Kidney epithelial cell (primary cell): ENCODE data around the gene STK4. TPM values are rescaled to one million over a fixed set of nuclear protein-coding genes. Genes with fewer than 3 reads are reported as not detected.
A peak's percentile ranks its signal among the peaks of the same experiment; 100 is the strongest.

Source experiments
- DNase-seq: peaks from one replicate; pipeline ENCODE4 v3.0.0-alpha.2; 2010; ENCODE audit warnings: low read depth
- H3K27me3 ChIP-seq: 2 replicates; pipeline ENCODE4 v1.6.0; 2011; ENCODE audit warnings: low read length; ENCODE audit not compliant: control insufficient read depth, insufficient read depth
- H3K36me3 ChIP-seq: 2 replicates; pipeline ENCODE4 v1.5.1; 2011; ENCODE audit warnings: low read length; ENCODE audit not compliant: control insufficient read depth, insufficient read depth
- H3K4me3 ChIP-seq: 2 replicates; pipeline ENCODE4 v1.5.1; 2011; ENCODE audit warnings: low read depth, mild to moderate bottlenecking, control low read depth, low read length
- CTCF ChIP-seq: IDR thresholded peaks from 2 replicates; pipeline ENCODE4 v1.5.1; 2011; ENCODE audit warnings: mild to moderate bottlenecking, moderate library complexity, low read length, control low read depth, inconsistent platforms; ENCODE audit not compliant: insufficient read depth, poor library complexity, severe bottlenecking
- total RNA-seq: library from RNA; depleted of rRNA; stranded (reverse); fragments of >200 nt; gene quantifications from 2 replicates; pipeline ENCODE4 v1.2.3, GENCODE V29; 2015

The STK4 gene
- total RNA-seq, 1 donor from 2014 or later: 27.1 TPM

- no peak for TF ChIP-seq CTCF
- Histone ChIP-seq H3K36me3 (no peaks in the 10 kb centered on the region), H3K4me3 (no peak overlapping the region), H3K27me3 (no peaks in the 10 kb centered on the region)
- peak; percentile 65 for DNase-seq
Measured at GRCh38 chr20:45088247-45088646, 121.9 kb downstream of the STK4 start.

GRCh38 chr20:45090481-45090880 lies 124.2 kb downstream of the STK4 start:
- Histone ChIP-seq H3K27me3 (no peaks in the 10 kb centered on the region), H3K4me3 (no peak overlapping the region), H3K36me3 (no peaks in the 10 kb centered on the region)
- DNase-seq: no peak
- TF ChIP-seq CTCF: no peak

- no peak overlapping the region for H3K4me3 ChIP-seq
- TF ChIP-seq CTCF: no peak
- H3K27me3 ChIP-seq: no peaks in the 10 kb centered on the region
- DNase-seq: no peak
- H3K36me3 ChIP-seq: no peaks in the 10 kb centered on the region
Measured at GRCh38 chr20:45091366-45091765, 125.1 kb downstream of the STK4 start.

- H3K27me3 ChIP-seq: peaks cover 4% of the 10 kb centered on the region
- H3K4me3 ChIP-seq: no peak overlapping the region
- no peak for TF ChIP-seq CTCF
- H3K36me3 ChIP-seq: no peaks in the 10 kb centered on the region
- no peak for DNase-seq
Measured at GRCh38 chr20:45092898-45093297, 126.6 kb downstream of the STK4 start.

- DNase-seq: no peak
- peaks cover 8% of the 10 kb centered on the region for H3K27me3 ChIP-seq
- no peaks in the 10 kb centered on the region for H3K36me3 ChIP-seq
- H3K4me3 ChIP-seq: no peak overlapping the region
- no peak for TF ChIP-seq CTCF
Measured at GRCh38 chr20:45094201-45094600, 127.9 kb downstream of the STK4 start.

GRCh38 chr20:45094864-45095574 lies 128.7 kb downstream of the STK4 start:
- Histone ChIP-seq H3K36me3 (no peaks in the 10 kb centered on the region), H3K27me3 (peaks cover 8% of the 10 kb centered on the region), H3K4me3 (no peak overlapping the region)
- TF ChIP-seq CTCF: no peak
- DNase-seq: no peak
